GM13977 (cell line): ENCODE measurements around the gene TMEM163.
"Not testable (repeated sequence)": the region's sequence is repeated elsewhere in the genome, so short reads cannot be mapped to it uniquely, and the experiment has no call there.

Source experiments
- DNase-seq: peaks from one replicate; pipeline ENCODE4 v3.0.0; 2012; ENCODE audit warnings: low spot score
- CTCF ChIP-seq: IDR thresholded peaks from 2 replicates; pipeline ENCODE4 v1.5.1; 2012; ENCODE audit warnings: mild to moderate bottlenecking, control low read depth; ENCODE audit not compliant: insufficient read depth; ENCODE audit errors: extremely low read depth, missing control alignments
- in situ Hi-C: fragments of 300-500 bp; cut with MboI; formaldehyde crosslinking; loops from one replicate; pipeline ENCODE4 v1.12.0; 2022; ENCODE audit warnings: low sequenced_read_pairs, low pct_unique_long_range_greater_than_20kb, mixed read lengths, inconsistent platforms; ENCODE audit not compliant: unreplicated experiment

TMEM163 gene

DNA sequence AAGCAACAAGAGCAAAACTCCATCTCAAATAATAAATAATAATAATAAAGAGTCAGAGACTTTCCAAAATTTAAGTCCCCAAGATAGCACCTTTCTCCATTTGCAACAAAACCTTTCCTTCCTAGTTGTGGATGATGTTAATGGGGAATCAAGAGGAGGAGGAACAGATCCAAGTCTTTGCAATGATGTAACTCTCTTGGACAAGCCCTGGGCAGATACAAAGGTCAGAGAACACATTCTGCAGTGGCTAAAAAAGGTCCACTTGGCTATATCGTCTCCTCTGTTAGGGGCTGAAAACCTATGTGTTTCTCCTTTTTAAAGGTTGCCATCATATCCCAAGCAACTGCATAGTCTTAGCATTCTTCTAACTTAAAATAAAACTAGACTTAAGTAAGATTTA, 151.1 kb downstream of the TMEM163 start:
- TF ChIP-seq CTCF: no peak
- in situ Hi-C loops: no loop called here
- no peak for DNase-seq

DNA sequence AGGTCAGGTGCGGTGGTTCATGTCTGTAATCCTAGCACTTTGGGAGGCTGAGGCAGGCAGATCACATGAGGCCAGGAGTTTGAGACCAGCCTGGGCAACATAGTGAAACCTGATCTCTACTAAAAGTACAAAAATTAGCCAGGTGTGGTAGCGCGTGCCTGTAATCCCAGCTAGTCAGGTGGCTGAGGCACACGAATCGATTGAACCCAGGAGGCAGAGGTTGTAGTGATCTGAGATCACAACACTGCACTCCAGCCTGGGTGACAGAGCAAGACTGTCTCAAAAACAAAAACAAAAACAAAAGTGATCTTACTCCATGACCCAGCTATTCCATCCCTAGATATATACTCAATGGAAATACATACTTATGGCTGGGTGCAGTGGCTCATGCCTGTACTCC, 153.8 kb downstream of the TMEM163 start:
- in situ Hi-C loops, DNase-seq: not testable (repeated sequence)

DNA sequence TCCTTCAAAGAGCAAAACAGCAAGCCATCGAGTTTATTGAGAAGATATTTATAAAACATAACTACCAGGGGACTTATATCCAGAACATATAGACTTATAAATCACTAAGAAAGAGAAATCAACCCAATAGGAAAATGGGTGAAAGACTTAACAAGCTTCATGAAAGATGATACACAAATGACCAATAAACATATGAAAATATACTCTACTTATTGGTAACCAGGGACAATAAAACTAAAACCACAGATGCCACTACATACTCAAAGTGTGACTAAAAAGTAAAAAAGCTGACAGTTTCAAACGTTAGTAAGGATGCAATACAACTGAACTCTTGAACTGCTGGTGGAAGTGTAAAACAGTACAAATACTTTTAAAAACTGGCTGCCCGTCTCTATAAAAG, 154.3 kb downstream of the TMEM163 start:
- no peak for DNase-seq
- no peak for TF ChIP-seq CTCF
- in situ Hi-C loops: no loop called here

DNA sequence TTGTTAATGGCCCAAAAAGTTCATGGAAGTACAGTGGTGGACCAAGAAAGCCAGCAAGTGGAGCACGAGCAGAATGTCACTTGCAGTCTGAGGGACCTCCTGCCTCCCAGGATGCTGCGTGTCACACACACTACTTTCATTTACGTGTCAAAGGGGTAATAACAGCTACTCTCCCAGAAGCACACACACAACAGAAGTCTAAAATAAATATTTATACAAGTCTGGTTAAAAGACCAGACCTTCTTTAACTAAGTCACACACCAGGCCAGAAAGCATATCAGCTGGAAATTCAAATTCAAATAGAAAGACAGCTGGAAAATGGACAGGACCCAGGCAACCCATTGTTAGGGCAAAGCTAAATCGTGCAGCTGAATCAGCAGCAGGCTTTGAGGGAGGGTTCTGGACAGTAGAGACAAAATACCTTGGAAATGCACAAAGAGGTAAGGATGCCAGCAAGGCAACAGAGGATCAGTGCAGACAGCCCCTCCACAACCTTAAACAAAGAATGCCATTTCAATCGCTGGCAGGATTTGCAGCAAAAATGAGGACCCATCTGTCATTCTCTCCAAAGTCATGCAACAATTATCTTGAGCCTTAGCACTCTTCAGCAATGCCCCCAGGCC, 160.5 kb downstream of the TMEM163 start:
- no peak for TF ChIP-seq CTCF
- in situ Hi-C loops: no loop called here

GRCh38 chr2:134555411-134555810, 163.4 kb downstream of the TMEM163 start:
- in situ Hi-C loops: no loop called here
- no peak for TF ChIP-seq CTCF
- no peak for DNase-seq

More for the DNA sequence above, 160.5 kb downstream of the TMEM163 start:
- no peak for DNase-seq

DNA sequence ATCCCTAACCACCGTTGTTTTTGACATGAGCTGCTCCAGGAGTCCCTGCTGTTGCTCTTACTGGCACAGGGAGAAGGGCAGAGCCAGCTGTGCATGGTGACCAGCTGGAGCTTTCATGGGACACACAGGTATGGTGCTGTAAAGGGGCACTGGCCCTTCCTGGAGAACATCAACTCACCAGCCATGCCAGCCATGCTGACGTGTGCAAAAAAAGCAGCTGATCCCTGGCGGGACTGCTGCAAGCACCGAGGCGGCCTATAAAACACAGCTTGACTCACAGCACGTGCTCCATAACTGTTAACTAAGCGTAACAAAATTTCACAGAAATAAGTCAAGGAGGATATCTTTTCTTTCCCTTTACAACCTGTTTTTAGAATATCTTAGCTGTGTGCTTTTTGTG, 165.1 kb downstream of the TMEM163 start:
- DNase-seq: no peak
- no peak for TF ChIP-seq CTCF
- in situ Hi-C loops: no loop called here

DNA sequence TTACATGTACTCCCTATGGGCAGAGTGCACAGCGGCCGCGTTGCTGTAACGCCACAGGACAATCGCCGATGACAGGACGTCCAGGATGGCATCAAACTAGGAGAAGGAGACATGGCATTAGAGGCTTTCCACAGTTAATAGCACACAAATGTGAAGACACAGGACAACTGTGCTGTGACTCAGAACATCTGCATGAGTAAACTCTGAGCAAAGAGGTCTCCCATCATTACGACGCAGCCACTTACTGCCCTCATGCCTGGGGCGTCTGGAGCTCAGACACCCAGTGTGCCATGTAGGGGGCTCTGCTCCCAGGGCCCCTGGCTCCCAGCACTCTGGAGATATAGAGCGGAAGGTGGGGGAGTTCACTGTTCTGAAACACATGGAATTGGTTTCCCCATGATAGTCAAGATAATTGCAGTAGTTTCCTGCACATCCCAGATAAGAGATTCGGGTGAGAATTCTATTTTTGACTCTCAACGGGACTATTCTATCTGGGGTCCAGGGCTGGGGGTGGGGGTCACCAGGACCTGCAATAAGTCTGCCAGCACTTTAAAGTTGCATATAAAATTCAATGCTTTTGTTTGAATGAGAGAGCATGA, 168.1 kb downstream of the TMEM163 start:
- no peak for DNase-seq
- TF ChIP-seq CTCF: no peak
- in situ Hi-C loops: no loop called here
